Left ventricle myocardium inferior (tissue), 1 donor: Measurements from ENCODE around the gene TLN1. TPM values are rescaled to one million over a fixed set of nuclear protein-coding genes. Genes with fewer than 3 reads are reported as not detected.
A peak's percentile ranks its signal among the peaks of the same experiment; 100 is the strongest.

Experiments
- DNase-seq: peaks from one replicate; pipeline ENCODE4 v3.0.0-alpha.2; 2020
- H3K27ac ChIP-seq: fragments of 200-600 bp; replicated peaks from 2 replicates; pipeline ENCODE4 v1.8.0; 2021
- H3K27me3 ChIP-seq: fragments of 200-600 bp; 2 replicates; pipeline ENCODE4 v1.8.0; 2021; ENCODE audit warnings: low read depth
- H3K36me3 ChIP-seq: fragments of 200-600 bp; 2 replicates; pipeline ENCODE4 v1.8.0; 2021
- H3K4me1 ChIP-seq: fragments of 200-600 bp; 2 replicates; pipeline ENCODE4 v1.8.0; 2021
- H3K4me3 ChIP-seq: fragments of 200-600 bp; 2 replicates; pipeline ENCODE4 v1.8.0; 2021; ENCODE audit warnings: mild to moderate bottlenecking, moderate library complexity
- H3K9me3 ChIP-seq: fragments of 200-600 bp; replicated peaks from 2 replicates; pipeline ENCODE4 v1.8.0; 2021
- CTCF ChIP-seq: fragments of 200-600 bp; IDR thresholded peaks from 2 replicates; pipeline ENCODE4 v1.8.0; 2021; ENCODE audit warnings: antibody characterized with exemption, mild to moderate bottlenecking, borderline replicate concordance
- intact Hi-C: fragments of 100-400 bp; cut with micrococcal nuclease; formaldehyde crosslinking; loops from one replicate; pipeline ENCODE4 v1.11.0; 2022
- total RNA-seq: library from RNA; stranded (reverse); fragmentation: NEBNext Ultra II Directional; extraction: Animal tissue kit (Norgen Biotek cat#: 25700); gene quantifications from one replicate; pipeline ENCODE4 v1.2.1, GENCODE V29; 2021
- donor health status: DM: no; HTN: yes; CAD: no; lungs with severe emphysema.

Gene TLN1
- total RNA-seq, 1 donor from 2014 or later, result 234 TPM

DNA sequence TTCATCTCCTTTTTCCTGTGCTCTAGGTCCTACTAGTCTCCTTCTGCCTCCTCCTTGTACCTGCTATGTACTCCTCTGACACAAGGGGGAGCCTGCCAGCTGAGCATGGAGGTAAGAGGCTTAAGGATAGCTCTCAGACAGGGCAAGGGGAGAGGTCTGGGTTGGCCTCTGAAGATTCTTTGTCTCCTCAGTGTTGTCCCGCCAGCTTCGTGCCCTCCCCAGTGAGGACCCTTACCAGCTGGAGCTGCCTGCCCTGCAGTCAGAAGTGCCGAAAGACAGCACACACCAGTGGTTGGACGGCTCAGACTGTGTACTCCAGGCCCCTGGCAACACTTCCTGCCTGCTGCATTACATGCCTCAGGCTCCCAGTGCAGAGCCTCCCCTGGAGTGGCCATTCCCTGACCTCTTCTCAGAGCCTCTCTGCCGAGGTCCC is 4.2 kb upstream of the TLN1 start:
- TF ChIP-seq CTCF, result peak; percentile 87
- H3K4me3 ChIP-seq, result no peak overlapping the region
- H3K27me3 ChIP-seq, result no peaks in the 10 kb centered on the region
- H3K4me1 ChIP-seq, result peaks cover 40% of the 10 kb centered on the region
- H3K27ac ChIP-seq, result peak overlapping the region; percentile 48
- intact Hi-C loops, result no loop called here
- no peaks in the 10 kb centered on the region for H3K9me3 ChIP-seq
- peaks cover 74% of the 10 kb centered on the region for H3K36me3 ChIP-seq
- DNase-seq, result peak; percentile 48

- no peak for DNase-seq
- Histone ChIP-seq H3K9me3 (no peaks in the 10 kb centered on the region), H3K4me1 (peaks cover 61% of the 10 kb centered on the region), H3K27ac (peak overlapping the region; percentile 99), H3K36me3 (peaks cover 54% of the 10 kb centered on the region), H3K27me3 (no peaks in the 10 kb centered on the region), H3K4me3 (no peak overlapping the region)
- intact Hi-C loops, result loop anchor here (5.0 kb wide), 1 partner anchor 87 kb away; no protein-coding TSS in a partner anchor
- no peak for TF ChIP-seq CTCF
These were observed 2.1 kb upstream of the TLN1 start for GRCh38 chr9:35734096-35734495.

- peaks cover 73% of the 10 kb centered on the region for H3K4me1 ChIP-seq
These were observed 976 bp upstream of the TLN1 start for GRCh38 chr9:35732800-35733541.

DNA sequence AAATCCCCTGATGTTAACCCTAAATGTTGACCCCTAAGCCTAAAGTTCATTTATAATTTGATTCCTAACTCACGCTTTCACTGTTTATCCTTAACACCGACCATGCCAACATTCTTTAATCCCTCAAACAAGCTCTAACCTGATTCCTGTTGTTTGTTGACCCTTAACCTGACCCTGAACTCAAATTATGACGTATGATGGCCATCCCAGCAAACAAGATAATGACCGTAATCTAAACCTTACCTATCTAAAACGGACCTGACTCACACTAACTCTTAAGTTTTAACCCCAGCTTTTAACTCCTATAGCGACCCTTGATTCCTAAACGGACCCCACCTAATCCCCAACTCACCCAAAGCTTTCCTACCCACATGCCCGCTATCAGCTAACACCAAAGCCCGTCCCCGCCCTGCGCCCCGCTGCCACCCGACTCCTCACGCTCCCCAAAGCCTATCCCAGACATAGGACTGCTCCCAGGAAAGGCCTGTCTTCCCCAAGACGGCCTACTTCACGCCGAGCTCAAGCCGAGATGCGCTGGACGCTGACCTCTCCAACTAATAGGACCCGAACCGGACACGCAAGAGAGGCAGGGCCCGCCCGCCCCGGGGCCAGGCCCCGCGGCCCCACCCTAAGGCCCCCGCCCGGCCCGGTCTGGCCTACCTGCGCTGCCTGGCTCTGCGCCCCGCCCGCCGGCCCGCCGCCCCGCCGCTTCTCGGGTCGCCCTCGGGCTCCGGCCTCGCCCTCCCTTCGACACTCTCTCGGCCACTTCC is 395 bp downstream of the TLN1 start:
- intact Hi-C loops, result loop anchor here (5.0 kb wide), 1 partner anchor 84 kb away; no protein-coding TSS in a partner anchor
- peak overlapping the region; percentile 99 for H3K27ac ChIP-seq
- H3K9me3 ChIP-seq, result no peaks in the 10 kb centered on the region
- H3K4me1 ChIP-seq, result peaks cover 81% of the 10 kb centered on the region
- H3K4me3 ChIP-seq, result peak overlapping the region; percentile 82
- no peak for DNase-seq
- H3K27me3 ChIP-seq, result no peaks in the 10 kb centered on the region
- no peak for TF ChIP-seq CTCF
- peaks cover 33% of the 10 kb centered on the region for H3K36me3 ChIP-seq

More at GRCh38 chr9:35732800-35733541, 976 bp upstream of the TLN1 start:
- Histone ChIP-seq H3K4me3 (peak overlapping the region; percentile 82), H3K27ac (peak overlapping the region; percentile 99), H3K27me3 (no peaks in the 10 kb centered on the region), H3K36me3 (peaks cover 47% of the 10 kb centered on the region), H3K9me3 (no peaks in the 10 kb centered on the region)
- intact Hi-C loops, result loop anchor here (5.0 kb wide), 1 partner anchor 86 kb away; no protein-coding TSS in a partner anchor
- no peak for DNase-seq
- no peak for TF ChIP-seq CTCF

DNA sequence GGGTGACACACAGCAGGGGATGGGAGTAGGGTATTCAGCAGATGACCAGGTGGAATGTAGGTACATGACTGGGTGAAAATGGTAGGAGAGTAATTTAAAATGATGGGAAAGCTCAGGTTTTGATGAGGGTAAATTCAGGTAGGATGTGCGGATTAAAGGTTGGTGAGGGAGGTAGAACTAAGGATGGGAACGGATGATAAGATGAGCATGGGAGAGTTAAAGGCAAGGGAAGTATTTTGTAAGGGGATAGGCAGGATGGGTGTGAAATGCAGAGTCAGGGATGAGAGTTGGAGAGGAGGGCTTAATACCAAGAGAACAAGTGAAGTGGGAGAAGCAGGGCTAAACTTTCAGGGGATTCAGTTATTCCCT is 1.5 kb downstream of the TLN1 start:
- H3K4me1 ChIP-seq, result peaks cover 82% of the 10 kb centered on the region
- TF ChIP-seq CTCF, result no peak
- intact Hi-C loops, result loop anchor here (5.0 kb wide), 1 partner anchor 83 kb away; no protein-coding TSS in a partner anchor
- H3K4me3 ChIP-seq, result peak overlapping the region; percentile 82
- no peaks in the 10 kb centered on the region for H3K27me3 ChIP-seq
- peak overlapping the region; percentile 99 for H3K27ac ChIP-seq
- DNase-seq, result no peak
- peaks cover 26% of the 10 kb centered on the region for H3K36me3 ChIP-seq
- H3K9me3 ChIP-seq, result no peaks in the 10 kb centered on the region
